ENCODE data around the gene EYA3. TPM values are rescaled to one million over a fixed set of nuclear protein-coding genes. Genes with fewer than 3 reads are reported as not detected.

Gene EYA3
- total and polyA plus RNA-seq, 11 donors: 5.8 to 23.3 (median 17.4) TPM

DNA sequence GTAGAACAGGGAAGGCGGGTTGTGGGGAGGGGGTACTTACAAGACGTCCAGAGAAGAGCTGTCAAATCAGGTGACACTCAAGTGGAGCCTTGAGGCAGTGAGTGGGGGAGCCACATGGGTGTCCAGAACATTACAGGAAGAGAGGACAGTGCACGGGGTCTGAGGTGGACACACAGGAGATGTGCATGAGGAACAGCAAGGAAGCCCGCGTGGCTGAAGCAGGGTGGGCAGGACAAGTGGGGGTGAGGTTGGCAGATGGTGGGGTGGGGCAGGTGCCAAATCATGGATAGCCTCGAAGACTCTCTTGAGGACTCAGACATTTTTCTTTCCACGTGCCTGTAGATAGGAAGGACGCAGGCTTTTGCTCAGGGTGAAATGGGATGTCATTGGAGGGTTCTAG lies 152.7 kb downstream of the EYA3 start:
- Histone ChIP-seq H3K27me3 (peaks cover 0 to 27% (median 8%) of the 10 kb centered on the region in 9 donors), H3K4me3 (no peak overlapping the region), H3K9me3 (no peaks in the 10 kb centered on the region), H3K4me1 (peaks cover 0 to 17% (median 1%) of the 10 kb centered on the region in 12 donors), H3K36me3 (no peaks in the 10 kb centered on the region), H3K27ac (no peak overlapping the region)
- no peak for DNase-seq
- no peak for ATAC-seq
- 59 to 76% (median 63%) methylated on average over 8 of the region's 8 CpGs for WGBS, 4 donors
- TF ChIP-seq CTCF (IDR thresholded peaks at IDR 0.05): no peak
- TF ChIP-seq POLR2A (IDR thresholded peaks at IDR 0.05): no peak
- intact Hi-C loops (cut with DNase I): loop anchor here in 1 of 10 donors (10.0 kb wide), 1 partner anchor 49 kb away; no protein-coding TSS in a partner anchor

DNA sequence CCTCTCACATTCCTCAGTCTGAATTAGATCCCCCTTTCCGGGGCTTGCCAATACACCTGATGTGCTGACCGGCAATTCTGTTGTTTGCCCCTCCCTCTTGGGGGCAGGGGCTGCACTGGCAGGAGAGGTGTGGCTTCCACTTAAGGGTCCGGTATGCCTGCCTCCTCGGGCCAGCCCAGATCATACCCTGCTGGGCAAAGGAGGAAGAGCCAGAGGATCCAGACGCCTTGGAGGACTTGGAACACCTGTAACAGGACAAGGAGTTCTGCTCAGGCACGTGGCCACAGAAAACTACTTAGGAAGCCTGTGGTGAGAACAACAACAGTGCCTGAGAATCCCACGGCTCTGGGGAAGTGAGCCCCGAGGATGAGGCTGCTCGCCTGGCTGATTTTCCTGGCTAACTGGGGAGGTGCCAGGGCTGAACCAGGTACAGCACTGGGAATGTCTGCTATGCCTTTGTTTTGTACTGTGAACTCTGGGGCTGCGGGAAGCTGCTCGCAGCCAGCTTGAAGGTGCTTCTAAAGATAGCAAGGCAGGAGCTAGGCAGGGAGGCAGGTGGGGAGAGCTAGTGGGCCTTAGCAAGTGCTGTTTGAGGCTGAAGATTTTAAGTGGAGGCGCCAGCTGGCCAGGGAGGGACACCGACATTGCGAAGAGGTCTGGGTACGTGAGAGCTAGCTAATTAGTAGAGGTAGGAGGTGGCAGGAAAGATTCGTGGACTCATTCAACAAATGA lies 153.4 kb downstream of the EYA3 start, which contains the start of gene SMPDL3B:
TSS of gene SMPDL3B (plus strand) at position 183 of the 732 bp plus-strand sequence. CDS start at position 367, 184 bp downstream.
- H3K36me3 ChIP-seq: no peaks in the 10 kb centered on the region
- ATAC-seq: peak in 2 of 4 donors; percentile 9 to 64
- no peak within 1 kb of the TSS for H3K27ac ChIP-seq
- H3K4me1 ChIP-seq: peaks cover 0 to 12% (median 1%) of the 10 kb centered on the region in 12 donors
- intact Hi-C loops (cut with DNase I): loop anchor here in 1 of 10 donors (10.0 kb wide), 1 partner anchor 50 kb away; no protein-coding TSS in a partner anchor
- DNase-seq: no peak
- 5 to 8% (median 6%) methylated on average over 16 of the region's 16 CpGs for WGBS, 4 donors
- H3K9me3 ChIP-seq: no peaks in the 10 kb centered on the region
- no peak for TF ChIP-seq POLR2A (IDR thresholded peaks at IDR 0.05)
- peak within 1 kb of the TSS in 2 of 12 donors; percentile 8 to 20 for H3K4me3 ChIP-seq
- H3K27me3 ChIP-seq: peaks cover 0 to 27% (median 8%) of the 10 kb centered on the region in 9 donors

GRCh38 chr1:27931759-27932158 lies 156.7 kb downstream of the EYA3 start:
- Histone ChIP-seq H3K9me3 (no peaks in the 10 kb centered on the region), H3K4me1 (peaks cover 0 to 12% (median 1%) of the 10 kb centered on the region in 12 donors), H3K27ac (no peak overlapping the region), H3K4me3 (no peak overlapping the region), H3K36me3 (no peaks in the 10 kb centered on the region), H3K27me3 (peaks cover 0 to 31% (median 8%) of the 10 kb centered on the region in 9 donors)
- no peak for ATAC-seq
- TF ChIP-seq POLR2A (IDR thresholded peaks at IDR 0.05): no peak
- TF ChIP-seq CTCF (IDR thresholded peaks at IDR 0.05): no peak
- intact Hi-C loops (cut with DNase I): loop anchor here in 1 of 10 donors (10.0 kb wide), 1 partner anchor 53 kb away; no protein-coding TSS in a partner anchor
- DNase-seq: no peak
- 81 to 93% (median 84%) methylated on average over 3 to 4 of the region's 4 CpGs for whole genome bisulfite sequencing, 4 donors

- intact Hi-C loops (cut with DNase I): loop anchor here in 1 of 10 donors (10.0 kb wide), 1 partner anchor 54 kb away; no protein-coding TSS in a partner anchor
- H3K27me3 ChIP-seq: peaks cover 0 to 28% (median 8%) of the 10 kb centered on the region in 9 donors
- ATAC-seq (no peak), DNase-seq (no peak)
- WGBS, 4 donors: 79 to 95% (median 89%) methylated on average over 6 of the region's 6 CpGs
- H3K9me3 ChIP-seq: no peaks in the 10 kb centered on the region
- H3K36me3 ChIP-seq: no peaks in the 10 kb centered on the region
- H3K27ac ChIP-seq: no peak overlapping the region
- TF ChIP-seq POLR2A (IDR thresholded peaks at IDR 0.05) (no peak), CTCF (IDR thresholded peaks at IDR 0.05) (no peak)
- no peak overlapping the region for H3K4me3 ChIP-seq
- peaks cover 0 to 12% (median 1%) of the 10 kb centered on the region in 12 donors for H3K4me1 ChIP-seq
Observed at GRCh38 chr1:27931184-27931583, 157.2 kb downstream of the EYA3 start.
